ENCODE measurements around the gene CYP4F22.

- TF ChIP-seq CTCF (IDR thresholded peaks at IDR 0.05) (no peak), POLR2A (IDR thresholded peaks at IDR 0.05) (no peak)
Measured at GRCh38 chr19:15525291-15525690, 17.0 kb downstream of the CYP4F22 start.
